T-helper 1 cell treated with Interleukin-12 subunit alpha and Interleukin-12 subunit beta and Interleukin-4 antibody, amounts not matched to agents 30 μg/mL and 1 μg/mL, for 36 hours (primary cell): ENCODE results near the gene POLD2.

Experiments
- H3K27ac Mint-ChIP-seq: one replicate; pipeline ENCODE4 v1.8.0; 2021; ENCODE audit warnings: mild to moderate bottlenecking, mixed read lengths
- H3K27me3 Mint-ChIP-seq: one replicate; pipeline ENCODE4 v1.8.0; 2021; ENCODE audit warnings: low read depth, mixed read lengths
- H3K36me3 Mint-ChIP-seq: one replicate; pipeline ENCODE4 v1.8.0; 2021; ENCODE audit warnings: low read depth, mixed read lengths
- H3K4me1 Mint-ChIP-seq: one replicate; pipeline ENCODE4 v1.8.0; 2021; ENCODE audit warnings: low read depth, mixed read lengths
- H3K4me3 Mint-ChIP-seq: one replicate; pipeline ENCODE4 v1.8.0; 2021; ENCODE audit warnings: mild to moderate bottlenecking, moderate library complexity, mixed read lengths
- H3K9me3 Mint-ChIP-seq: one replicate; pipeline ENCODE4 v1.8.0; 2021; ENCODE audit warnings: mixed read lengths

POLD2 gene

DNA sequence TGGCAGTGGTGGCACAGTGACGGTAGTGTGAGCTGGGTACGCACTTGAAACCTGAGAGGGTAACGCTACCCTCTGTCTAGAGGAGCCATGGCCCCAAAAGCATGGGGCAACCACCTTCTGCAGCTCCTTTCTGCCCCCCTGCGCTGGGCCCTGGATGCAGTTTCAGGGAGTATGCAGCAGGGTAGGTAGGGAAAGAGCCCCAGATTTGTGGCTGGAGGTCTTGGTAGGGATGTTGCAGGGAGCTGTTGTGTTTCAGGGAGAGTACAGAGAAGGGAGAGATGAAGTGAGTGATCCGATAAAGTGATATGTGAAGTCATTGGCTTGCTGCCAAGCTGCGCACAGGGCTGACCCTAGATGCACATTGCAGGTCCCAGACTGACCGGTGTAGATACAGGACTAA, 55.3 kb downstream of the POLD2 start:
- Mint-ChIP-seq H3K36me3 (peaks cover 11% of the 10 kb centered on the region), H3K9me3 (no peaks in the 10 kb centered on the region), H3K4me1 (peaks cover 3% of the 10 kb centered on the region), H3K27ac (no peak overlapping the region), H3K4me3 (no peak overlapping the region), H3K27me3 (no peaks in the 10 kb centered on the region)

DNA sequence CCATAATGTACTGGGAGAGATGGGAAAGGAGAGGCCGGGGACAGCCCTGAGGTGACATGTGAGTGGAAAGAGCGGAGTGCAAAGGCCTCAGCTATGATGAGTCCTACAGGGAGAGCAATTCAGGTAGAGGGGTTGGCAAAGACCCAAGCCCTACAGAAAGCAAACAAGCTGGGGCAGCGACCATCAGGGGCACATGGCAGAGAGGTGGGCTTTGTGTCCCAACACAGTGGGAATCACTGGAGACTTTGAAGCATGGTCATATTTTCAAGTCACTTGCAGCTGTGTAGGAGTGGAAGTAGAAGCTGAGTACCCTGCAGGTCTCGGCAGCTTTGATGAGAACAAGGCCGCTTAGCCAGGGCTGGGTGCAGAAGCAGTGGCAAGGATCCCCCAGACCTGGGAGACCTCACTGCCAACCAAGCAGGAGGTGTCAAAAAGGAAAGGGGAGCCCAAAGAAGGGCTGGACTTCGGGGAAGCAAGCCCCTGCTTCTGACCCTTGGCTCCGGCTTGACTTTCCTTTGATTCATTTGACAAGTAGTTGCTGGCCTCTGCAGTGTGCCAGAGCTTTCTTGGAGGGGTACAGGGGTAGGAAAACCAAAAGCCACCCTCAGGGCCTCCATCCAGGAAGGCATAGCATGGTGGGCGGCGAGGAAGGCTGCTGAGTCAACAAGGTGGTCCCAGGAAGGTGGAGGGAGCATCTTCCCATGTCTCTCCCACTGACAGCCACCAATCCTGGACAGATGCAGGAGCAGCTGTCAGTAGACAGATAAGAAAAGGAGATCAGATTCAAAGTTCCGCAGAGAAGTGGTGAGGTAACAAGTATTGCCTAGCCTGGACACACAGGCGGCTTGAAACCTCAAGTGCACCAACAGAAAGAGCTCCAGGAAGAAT, 56.0 kb downstream of the POLD2 start:
- peaks cover 3% of the 10 kb centered on the region for H3K4me1 Mint-ChIP-seq
- H3K9me3 Mint-ChIP-seq = no peaks in the 10 kb centered on the region

GRCh38 chr7:44066494-44067063, 56.8 kb downstream of the POLD2 start:
- Mint-ChIP-seq H3K27me3 (no peaks in the 10 kb centered on the region), H3K4me1 (peaks cover 3% of the 10 kb centered on the region), H3K27ac (no peak overlapping the region), H3K4me3 (no peak overlapping the region), H3K9me3 (no peaks in the 10 kb centered on the region), H3K36me3 (peaks cover 8% of the 10 kb centered on the region)

More for the DNA sequence above, 56.0 kb downstream of the POLD2 start:
- Mint-ChIP-seq H3K4me3 (no peak overlapping the region), H3K36me3 (peaks cover 7% of the 10 kb centered on the region), H3K27ac (peak overlapping the region; percentile 31), H3K27me3 (no peaks in the 10 kb centered on the region)

GRCh38 chr7:44066111-44066460, 57.3 kb downstream of the POLD2 start:
- Mint-ChIP-seq H3K27me3 (no peaks in the 10 kb centered on the region), H3K4me1 (peaks cover 3% of the 10 kb centered on the region), H3K27ac (peak overlapping the region; percentile 36), H3K36me3 (peaks cover 10% of the 10 kb centered on the region), H3K9me3 (no peaks in the 10 kb centered on the region), H3K4me3 (no peak overlapping the region)

- Mint-ChIP-seq H3K4me1 (peaks cover 3% of the 10 kb centered on the region), H3K36me3 (peaks cover 10% of the 10 kb centered on the region), H3K9me3 (no peaks in the 10 kb centered on the region), H3K27me3 (no peaks in the 10 kb centered on the region), H3K4me3 (no peak within 1 kb of the TSS), H3K27ac (peak within 1 kb of the TSS; percentile 52)
Observed at GRCh38 chr7:44065431-44066110, 57.8 kb downstream of the POLD2 start, which contains the start of gene PGAM2. Gene PGAM2 (minus strand): TSS chr7:44065567. CDS start chr7:44065529, 38 bp downstream.

DNA sequence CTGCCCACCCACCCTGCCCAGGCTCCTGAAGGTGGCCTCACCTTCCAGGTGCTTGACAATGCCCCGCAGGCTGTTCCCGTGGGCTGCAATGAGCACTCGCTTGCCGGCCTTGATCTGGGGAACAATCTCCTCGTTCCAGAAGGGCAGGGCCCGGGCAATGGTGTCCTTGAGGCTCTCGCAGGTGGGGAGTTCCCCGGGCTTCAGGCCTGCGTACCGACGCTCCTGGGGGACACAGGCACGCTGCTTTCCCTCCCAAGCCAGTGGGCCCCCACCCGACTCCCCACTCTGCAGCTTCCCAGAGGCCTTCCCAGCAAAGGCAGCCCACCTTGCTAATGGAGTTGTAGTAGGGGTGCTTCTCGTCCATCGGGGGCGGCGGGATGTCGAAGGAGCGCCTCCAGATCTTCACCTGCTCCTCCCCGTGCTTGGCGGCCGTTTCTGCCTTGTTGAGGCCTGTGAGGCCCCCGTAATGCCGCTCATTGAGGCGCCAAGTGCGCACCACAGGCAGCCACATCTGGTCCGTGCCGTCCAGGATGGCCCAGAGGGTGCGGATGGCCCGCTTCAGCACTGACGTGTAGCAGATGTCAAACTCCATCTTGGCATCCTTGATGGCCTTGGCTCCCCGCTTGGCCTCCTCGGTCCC, 58.4 kb downstream of the POLD2 start:
- no peak overlapping the region for H3K27ac Mint-ChIP-seq
- H3K4me3 Mint-ChIP-seq = no peak overlapping the region
- no peaks in the 10 kb centered on the region for H3K27me3 Mint-ChIP-seq
- peaks cover 10% of the 10 kb centered on the region for H3K36me3 Mint-ChIP-seq
- H3K9me3 Mint-ChIP-seq = no peaks in the 10 kb centered on the region
- peaks cover 3% of the 10 kb centered on the region for H3K4me1 Mint-ChIP-seq
